ENCODE data around the gene OR2Z1.
"Not testable (repeated sequence)": the region's sequence is repeated elsewhere in the genome, so short reads cannot be mapped to it uniquely, and the experiment has no call there.

Gene OR2Z1

GRCh38 chr19:8773587-8773986, 52.2 kb downstream of the OR2Z1 start:
- WGBS, 2 experiments (ENCODE audit: insufficient coverage in 2 of 2): no CpG with 5 or more reads among the region's 12 CpGs
- not testable (repeated sequence) for H3K9me3 ChIP-seq (ENCODE audit: control insufficient read depth, low read length); H3K4me1 ChIP-seq (ENCODE audit: control insufficient read depth, insufficient read depth, low read length, poor library complexity, severe bottlenecking); H3K4me3 ChIP-seq (ENCODE audit: extremely low read depth, insufficient read depth, low read length, poor library complexity, severe bottlenecking); H3K36me3 ChIP-seq (ENCODE audit: control insufficient read depth, insufficient read depth, low read length); H3K27ac ChIP-seq (ENCODE audit: low read depth, low read length, severe bottlenecking)

Data from mesodermal cell (in vitro differentiated cells).